MM.1S (cell line): ENCODE measurements around the gene KRTAP9-6.

Source experiments
- EZH2 ChIP-seq: fragments of 300-600 bp; sonication (generic); optimal IDR thresholded peaks from 2 replicates; pipeline ENCODE3; 2017; ENCODE audit warnings: low read depth, mild to moderate bottlenecking, antibody characterized with exemption, low read length, mixed read lengths
- EZH2phosphoT487 ChIP-seq: fragments of 300-600 bp; sonication (generic); IDR thresholded peaks from 2 replicates; pipeline ENCODE4 v1.6.1; 2018; ENCODE audit warnings: antibody characterized with exemption, low read length
- TF ChIP-seq, protein P1 (sequence below): fragments of 300-600 bp; sonication (generic); IDR thresholded peaks from 2 replicates; pipeline ENCODE4 v1.5.1; 2016; ENCODE audit warnings: antibody characterized with exemption, low read length, mixed read lengths

DNA sequence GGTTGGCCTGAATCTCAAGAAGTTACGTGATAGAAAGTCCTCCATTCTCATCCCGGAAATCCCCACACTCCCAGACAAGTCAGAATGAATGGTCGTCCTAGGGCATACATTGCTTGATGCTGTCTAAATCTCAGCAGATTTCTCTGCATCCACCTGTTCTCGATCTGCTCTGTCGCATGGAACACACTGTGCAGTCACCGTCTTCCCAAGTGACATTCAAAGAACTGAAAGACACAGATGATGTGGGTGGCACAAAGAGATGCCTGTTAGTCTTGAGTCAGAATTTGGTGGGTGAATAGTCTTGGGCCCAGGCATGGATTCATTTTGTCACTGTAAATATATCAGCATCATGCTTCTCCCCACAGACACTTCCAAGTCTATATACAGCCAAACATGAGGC, 33.4 kb upstream of the KRTAP9-6 start:
- TF ChIP-seq, protein P1, sequence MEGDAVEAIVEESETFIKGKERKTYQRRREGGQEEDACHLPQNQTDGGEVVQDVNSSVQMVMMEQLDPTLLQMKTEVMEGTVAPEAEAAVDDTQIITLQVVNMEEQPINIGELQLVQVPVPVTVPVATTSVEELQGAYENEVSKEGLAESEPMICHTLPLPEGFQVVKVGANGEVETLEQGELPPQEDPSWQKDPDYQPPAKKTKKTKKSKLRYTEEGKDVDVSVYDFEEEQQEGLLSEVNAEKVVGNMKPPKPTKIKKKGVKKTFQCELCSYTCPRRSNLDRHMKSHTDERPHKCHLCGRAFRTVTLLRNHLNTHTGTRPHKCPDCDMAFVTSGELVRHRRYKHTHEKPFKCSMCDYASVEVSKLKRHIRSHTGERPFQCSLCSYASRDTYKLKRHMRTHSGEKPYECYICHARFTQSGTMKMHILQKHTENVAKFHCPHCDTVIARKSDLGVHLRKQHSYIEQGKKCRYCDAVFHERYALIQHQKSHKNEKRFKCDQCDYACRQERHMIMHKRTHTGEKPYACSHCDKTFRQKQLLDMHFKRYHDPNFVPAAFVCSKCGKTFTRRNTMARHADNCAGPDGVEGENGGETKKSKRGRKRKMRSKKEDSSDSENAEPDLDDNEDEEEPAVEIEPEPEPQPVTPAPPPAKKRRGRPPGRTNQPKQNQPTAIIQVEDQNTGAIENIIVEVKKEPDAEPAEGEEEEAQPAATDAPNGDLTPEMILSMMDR = no peak
- no peak for TF ChIP-seq EZH2
- TF ChIP-seq EZH2phosphoT487 = no peak
